Measurements from ENCODE around the gene IL11.

- no peak for TF ChIP-seq PATZ1 (CRISPR knock-in tag; IDR thresholded peaks at IDR 0.05; ENCODE audit: borderline replicate concordance)
- no peak for TF ChIP-seq CSRNP3 (CRISPR knock-in tag; IDR thresholded peaks at IDR 0.05)
- no peak for TF ChIP-seq POU6F1 (CRISPR knock-in tag; IDR thresholded peaks at IDR 0.05; ENCODE audit: borderline replicate concordance, low read depth)
- no peak for TF ChIP-seq ZNF8 (CRISPR knock-in tag; IDR thresholded peaks at IDR 0.05)
Measured at GRCh38 chr19:55348317-55349034, 21.8 kb downstream of the IL11 start.
